B cell (primary cell): ENCODE results near the gene SC5D.

ENCODE experiments used
- EZH2 ChIP-seq: IDR thresholded peaks from 2 replicates; pipeline ENCODE4 v1.6.1; 2012; ENCODE audit warnings: borderline replicate concordance, low read depth, mild to moderate bottlenecking, moderate library complexity, low read length; ENCODE audit not compliant: insufficient read depth, poor library complexity, severe bottlenecking
- TF ChIP-seq, protein P1 (sequence below): fragments of 200-600 bp; IDR thresholded peaks from one replicate; pipeline ENCODE4 v1.8.0; 2022; ENCODE audit warnings: antibody characterized with exemption, mild to moderate bottlenecking

GRCh38 chr11:121347813-121348212, 55.2 kb downstream of the SC5D start:
- TF ChIP-seq, protein P1, sequence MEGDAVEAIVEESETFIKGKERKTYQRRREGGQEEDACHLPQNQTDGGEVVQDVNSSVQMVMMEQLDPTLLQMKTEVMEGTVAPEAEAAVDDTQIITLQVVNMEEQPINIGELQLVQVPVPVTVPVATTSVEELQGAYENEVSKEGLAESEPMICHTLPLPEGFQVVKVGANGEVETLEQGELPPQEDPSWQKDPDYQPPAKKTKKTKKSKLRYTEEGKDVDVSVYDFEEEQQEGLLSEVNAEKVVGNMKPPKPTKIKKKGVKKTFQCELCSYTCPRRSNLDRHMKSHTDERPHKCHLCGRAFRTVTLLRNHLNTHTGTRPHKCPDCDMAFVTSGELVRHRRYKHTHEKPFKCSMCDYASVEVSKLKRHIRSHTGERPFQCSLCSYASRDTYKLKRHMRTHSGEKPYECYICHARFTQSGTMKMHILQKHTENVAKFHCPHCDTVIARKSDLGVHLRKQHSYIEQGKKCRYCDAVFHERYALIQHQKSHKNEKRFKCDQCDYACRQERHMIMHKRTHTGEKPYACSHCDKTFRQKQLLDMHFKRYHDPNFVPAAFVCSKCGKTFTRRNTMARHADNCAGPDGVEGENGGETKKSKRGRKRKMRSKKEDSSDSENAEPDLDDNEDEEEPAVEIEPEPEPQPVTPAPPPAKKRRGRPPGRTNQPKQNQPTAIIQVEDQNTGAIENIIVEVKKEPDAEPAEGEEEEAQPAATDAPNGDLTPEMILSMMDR, result no peak
- no peak for TF ChIP-seq EZH2
